Fibroblast of pulmonary artery (primary cell): Measurements from ENCODE around the gene RALY.

Source experiments
- DNase-seq: peaks from one replicate; pipeline ENCODE4 v3.0.0-alpha.2; 2010; ENCODE audit warnings: low read depth
- H3K4me3 ChIP-seq: replicated peaks from 2 replicates; pipeline ENCODE4 v1.5.1; 2011; ENCODE audit warnings: low read depth, mild to moderate bottlenecking, control low read depth, low read length, moderate library complexity
- TF ChIP-seq, protein P1 (sequence below): IDR thresholded peaks from 2 replicates; pipeline ENCODE4 v1.5.1; 2011; ENCODE audit warnings: mild to moderate bottlenecking, control low read depth, low read length, inconsistent platforms; ENCODE audit errors: missing control alignments

The RALY gene

GRCh38 chr20:34004790-34005457 is 11.2 kb downstream of the RALY start:
- no peak for DNase-seq
- TF ChIP-seq, protein P1, sequence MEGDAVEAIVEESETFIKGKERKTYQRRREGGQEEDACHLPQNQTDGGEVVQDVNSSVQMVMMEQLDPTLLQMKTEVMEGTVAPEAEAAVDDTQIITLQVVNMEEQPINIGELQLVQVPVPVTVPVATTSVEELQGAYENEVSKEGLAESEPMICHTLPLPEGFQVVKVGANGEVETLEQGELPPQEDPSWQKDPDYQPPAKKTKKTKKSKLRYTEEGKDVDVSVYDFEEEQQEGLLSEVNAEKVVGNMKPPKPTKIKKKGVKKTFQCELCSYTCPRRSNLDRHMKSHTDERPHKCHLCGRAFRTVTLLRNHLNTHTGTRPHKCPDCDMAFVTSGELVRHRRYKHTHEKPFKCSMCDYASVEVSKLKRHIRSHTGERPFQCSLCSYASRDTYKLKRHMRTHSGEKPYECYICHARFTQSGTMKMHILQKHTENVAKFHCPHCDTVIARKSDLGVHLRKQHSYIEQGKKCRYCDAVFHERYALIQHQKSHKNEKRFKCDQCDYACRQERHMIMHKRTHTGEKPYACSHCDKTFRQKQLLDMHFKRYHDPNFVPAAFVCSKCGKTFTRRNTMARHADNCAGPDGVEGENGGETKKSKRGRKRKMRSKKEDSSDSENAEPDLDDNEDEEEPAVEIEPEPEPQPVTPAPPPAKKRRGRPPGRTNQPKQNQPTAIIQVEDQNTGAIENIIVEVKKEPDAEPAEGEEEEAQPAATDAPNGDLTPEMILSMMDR, result no peak
- no peak overlapping the region for H3K4me3 ChIP-seq

- TF ChIP-seq, protein P1, result no peak
- no peak for DNase-seq
Measured at GRCh38 chr20:34006619-34007018, 12.9 kb downstream of the RALY start.

GRCh38 chr20:34008477-34008876 is 14.8 kb downstream of the RALY start:
- no peak overlapping the region for H3K4me3 ChIP-seq
- TF ChIP-seq, protein P1, result no peak
- DNase-seq, result no peak

More at GRCh38 chr20:34006619-34007018, 12.9 kb downstream of the RALY start:
- no peak overlapping the region for H3K4me3 ChIP-seq

- TF ChIP-seq, protein P1, result no peak
- DNase-seq, result peak; percentile 22
- H3K4me3 ChIP-seq, result no peak overlapping the region
Measured at GRCh38 chr20:34010405-34010931, 16.8 kb downstream of the RALY start.

DNA sequence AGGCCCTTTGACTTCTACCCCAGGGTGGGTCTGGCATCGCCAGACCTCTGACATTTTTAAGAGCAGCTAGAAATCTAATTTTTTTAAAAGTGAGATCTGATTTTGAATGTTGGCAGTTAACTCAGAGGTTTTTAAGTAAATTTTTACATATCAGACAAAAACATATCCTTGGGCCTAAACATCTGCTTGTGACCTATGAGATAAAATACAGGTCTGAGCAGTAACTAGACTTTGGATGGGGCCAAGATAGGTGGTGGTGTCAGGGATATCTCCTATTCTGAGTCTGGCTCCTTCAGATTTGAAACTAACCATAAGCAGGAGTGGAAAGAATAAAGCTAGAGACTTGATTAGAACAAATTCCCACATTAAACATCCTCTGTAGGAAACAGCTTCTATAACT is 17.6 kb downstream of the RALY start:
- TF ChIP-seq, protein P1, result no peak
- no peak for DNase-seq
- no peak overlapping the region for H3K4me3 ChIP-seq

- DNase-seq, result no peak
- TF ChIP-seq, protein P1, result no peak
- no peak overlapping the region for H3K4me3 ChIP-seq
Measured at GRCh38 chr20:34012330-34012729, 18.6 kb downstream of the RALY start.

DNA sequence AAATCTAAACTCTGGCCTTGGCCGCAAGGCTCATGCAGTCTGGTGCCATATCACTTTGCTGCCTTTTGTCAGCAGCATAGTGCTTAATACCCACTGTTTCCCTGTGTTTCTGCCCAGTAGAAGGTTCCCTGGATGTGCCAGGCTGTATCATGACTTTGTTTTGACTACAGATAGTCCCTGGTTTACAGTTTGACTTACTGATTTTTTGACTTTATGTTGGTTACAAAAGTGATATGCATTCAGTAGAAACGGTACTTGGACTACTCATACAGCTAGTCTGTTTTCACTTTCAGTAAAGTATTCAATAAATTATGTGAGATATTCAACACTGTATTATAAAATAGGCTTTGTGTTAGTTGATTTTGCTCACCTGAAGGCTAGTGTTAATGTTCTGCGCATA is 19.0 kb downstream of the RALY start:
- no peak for DNase-seq
- no peak overlapping the region for H3K4me3 ChIP-seq
- TF ChIP-seq, protein P1, result no peak
